GM06990 (cell line): ENCODE data around the gene AOC1.

Experiments
- DNase-seq: peaks from one replicate; pipeline ENCODE4 v3.0.0-alpha.2; 2011; ENCODE audit not compliant: insufficient read length; ENCODE audit errors: extremely low read depth
- H3K27me3 ChIP-seq: replicated peaks from 2 replicates; pipeline ENCODE4 v1.6.0; 2011; ENCODE audit warnings: low read length; ENCODE audit not compliant: control insufficient read depth, insufficient read depth
- H3K36me3 ChIP-seq: 2 replicates; pipeline ENCODE4 v1.5.1; 2011; ENCODE audit warnings: low read length; ENCODE audit not compliant: control insufficient read depth, insufficient read depth
- H3K4me3 ChIP-seq: replicated peaks from 2 replicates; pipeline ENCODE4 v1.5.1; 2011; ENCODE audit warnings: low read depth, mild to moderate bottlenecking, control low read depth, low read length
- CTCF ChIP-seq: IDR thresholded peaks from 2 replicates; pipeline ENCODE4 v1.5.1; 2011; ENCODE audit warnings: low read length, control low read depth, mild to moderate bottlenecking, inconsistent platforms; ENCODE audit not compliant: insufficient read depth, poor library complexity, severe bottlenecking

Gene AOC1

GRCh38 chr7:150838965-150839650, 13.2 kb upstream of the AOC1 start:
- no peak for DNase-seq
- H3K36me3 ChIP-seq, result no peaks in the 10 kb centered on the region
- TF ChIP-seq CTCF, result no peak
- H3K4me3 ChIP-seq, result no peak overlapping the region
- H3K27me3 ChIP-seq, result no peaks in the 10 kb centered on the region; the same call in 1 of the 2 replicates

GRCh38 chr7:150842018-150842417, 10.3 kb upstream of the AOC1 start:
- DNase-seq, result no peak
- TF ChIP-seq CTCF, result no peak
- H3K27me3 ChIP-seq, result no peaks in the 10 kb centered on the region; the same call in 1 of the 2 replicates
- no peaks in the 10 kb centered on the region for H3K36me3 ChIP-seq
- no peak overlapping the region for H3K4me3 ChIP-seq

DNA sequence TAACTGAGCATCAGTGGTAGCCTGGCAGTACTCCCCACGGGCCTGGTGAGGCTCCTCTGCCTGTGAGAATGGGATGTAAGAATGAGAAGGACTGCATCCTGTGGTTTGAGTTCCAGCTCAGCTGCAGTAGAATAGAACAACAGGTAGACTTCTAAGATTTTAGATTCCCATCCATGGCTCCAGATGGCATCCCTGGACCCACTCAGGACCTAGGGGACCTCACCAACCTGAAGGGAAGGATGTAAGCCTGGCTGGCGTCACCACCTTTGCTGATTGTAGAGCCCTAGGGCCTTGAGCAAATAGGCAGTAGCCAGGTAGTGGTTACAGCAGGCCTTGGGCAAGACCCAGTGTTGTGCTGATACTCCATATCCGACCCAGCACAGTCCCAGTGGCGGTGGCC, 9.6 kb upstream of the AOC1 start:
- no peak for TF ChIP-seq CTCF
- H3K27me3 ChIP-seq, result no peaks in the 10 kb centered on the region; the same call in 1 of the 2 replicates
- no peaks in the 10 kb centered on the region for H3K36me3 ChIP-seq
- no peak overlapping the region for H3K4me3 ChIP-seq
- DNase-seq, result no peak

DNA sequence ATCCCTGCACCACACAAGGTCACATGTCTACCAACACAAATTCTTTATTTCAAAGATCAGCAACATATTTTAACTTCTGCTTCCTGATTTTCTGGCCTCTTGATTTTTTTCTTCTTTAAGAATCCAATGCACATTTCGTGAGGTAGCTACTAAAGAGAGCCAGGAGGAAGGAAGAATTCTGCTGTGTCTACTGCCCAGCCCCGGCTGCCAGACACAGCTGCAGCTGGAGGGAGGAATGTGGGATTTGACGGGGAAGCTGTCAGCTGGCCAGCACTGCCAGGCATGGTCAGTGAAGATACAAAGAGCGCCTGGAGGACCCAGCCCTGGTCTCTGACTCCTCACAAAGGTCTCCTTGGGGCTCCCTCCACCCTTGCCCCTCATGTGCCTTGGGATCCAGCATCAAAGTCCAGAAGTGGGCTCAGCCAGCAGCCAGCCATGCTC, 6.9 kb upstream of the AOC1 start:
- Histone ChIP-seq H3K36me3 (no peaks in the 10 kb centered on the region), H3K27me3 (no peaks in the 10 kb centered on the region; the same call in 1 of the 2 replicates), H3K4me3 (no peak overlapping the region)
- DNase-seq, result no peak
- TF ChIP-seq CTCF, result no peak

- Histone ChIP-seq H3K4me3 (no peak overlapping the region), H3K36me3 (no peaks in the 10 kb centered on the region), H3K27me3 (no peaks in the 10 kb centered on the region)
- TF ChIP-seq CTCF, result no peak
- no peak for DNase-seq
Measured at GRCh38 chr7:150846291-150847115, 5.8 kb upstream of the AOC1 start.
